Upper lobe of left lung (tissue), 4 donors: ENCODE measurements around the gene CNR2.

Experiments used
- CTCF ChIP-seq, 6 experiments: fragments of 450-650 bp in 4 of 6; fragments of 200-600 bp in 2 of 6; sonication (generic) in 2 of 6; IDR thresholded peaks; one replicate each; pipeline ENCODE4 v1.5.1; 2016 to 2019; ENCODE audit warnings: antibody characterized with exemption in 6 of 6
- EP300 ChIP-seq, 4 donors: sonication (generic); formaldehyde crosslinking; IDR thresholded peaks; one replicate each; pipeline ENCODE4 v1.5.1; 2017; ENCODE audit warnings: antibody characterized with exemption in 4 of 4, control low read depth in 2 of 4
- POLR2A ChIP-seq, 4 donors: fragments of 450-650 bp; IDR thresholded peaks; one replicate each; pipeline ENCODE4 v1.5.1; 2016 to 2017; ENCODE audit warnings: antibody characterized with exemption in 4 of 4, mild to moderate bottlenecking in 2 of 4

DNA sequence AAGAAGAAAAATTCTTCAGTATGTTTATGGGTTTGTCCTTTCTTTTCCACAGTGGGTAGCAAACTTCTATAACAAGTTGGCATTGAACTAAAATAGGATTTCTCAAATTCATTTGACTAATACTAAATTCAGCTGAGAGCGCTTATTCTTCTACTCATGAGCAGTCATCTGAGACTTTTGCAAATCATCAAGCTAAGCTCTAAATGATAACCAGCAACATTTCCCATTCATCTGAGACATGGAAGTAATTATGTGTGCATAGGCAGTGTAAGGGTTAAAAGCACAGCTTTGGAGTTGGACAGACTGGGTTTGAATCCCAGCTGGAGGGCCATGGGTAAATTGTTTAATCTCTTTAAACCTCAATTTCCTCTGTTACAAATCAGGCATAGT, 18.3 kb upstream of the CNR2 start:
- TF ChIP-seq POLR2A (IDR thresholded peaks at IDR 0.05) (no peak), EP300 (IDR thresholded peaks at IDR 0.05) (no peak), CTCF (IDR thresholded peaks at IDR 0.05) (no peak)
